Transverse colon (tissue), 3 donors: Measurements from ENCODE around the gene MT1A.

ENCODE experiments used
- POLR2A ChIP-seq: fragments of 450-650 bp; IDR thresholded peaks from one replicate; pipeline ENCODE4 v1.6.1; 2016; ENCODE audit warnings: antibody characterized with exemption, mild to moderate bottlenecking, moderate library complexity
- TF ChIP-seq, protein P1 (sequence below), 5 experiments: fragments of 200-600 bp in 3 of 5; fragments of 450-650 bp in 2 of 5; sonication (generic) in 3 of 5; IDR thresholded peaks; 1 replicate in 2 of 5; 2 replicates in 3 of 5; pipeline ENCODE4 v1.5.1; 2016 to 2017; ENCODE audit warnings: antibody characterized with exemption in 5 of 5, inconsistent platforms in 3 of 5, mild to moderate bottlenecking in 2 of 5, moderate library complexity in 1 of 5

DNA sequence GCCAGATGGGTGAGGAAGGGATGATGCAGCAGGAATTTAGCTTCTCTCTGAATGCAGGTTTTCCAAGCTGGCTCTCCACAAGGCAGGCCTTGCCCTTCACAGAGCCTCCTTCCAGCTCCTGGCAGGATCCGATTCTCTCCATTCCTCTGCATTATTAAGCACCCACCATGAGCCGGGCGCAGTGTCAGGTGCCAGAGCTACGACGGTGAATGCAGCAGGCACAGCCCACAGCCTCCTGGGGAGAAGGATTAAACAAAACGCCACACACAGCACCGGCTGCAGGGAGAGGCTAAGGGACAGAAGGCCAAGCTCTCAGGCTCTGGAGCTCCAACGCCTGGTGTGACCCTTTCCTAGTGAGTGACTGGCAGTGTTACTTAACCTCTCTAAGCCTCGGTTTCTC is 37.1 kb upstream of the MT1A start:
- no peak for TF ChIP-seq POLR2A
- TF ChIP-seq, protein P1, sequence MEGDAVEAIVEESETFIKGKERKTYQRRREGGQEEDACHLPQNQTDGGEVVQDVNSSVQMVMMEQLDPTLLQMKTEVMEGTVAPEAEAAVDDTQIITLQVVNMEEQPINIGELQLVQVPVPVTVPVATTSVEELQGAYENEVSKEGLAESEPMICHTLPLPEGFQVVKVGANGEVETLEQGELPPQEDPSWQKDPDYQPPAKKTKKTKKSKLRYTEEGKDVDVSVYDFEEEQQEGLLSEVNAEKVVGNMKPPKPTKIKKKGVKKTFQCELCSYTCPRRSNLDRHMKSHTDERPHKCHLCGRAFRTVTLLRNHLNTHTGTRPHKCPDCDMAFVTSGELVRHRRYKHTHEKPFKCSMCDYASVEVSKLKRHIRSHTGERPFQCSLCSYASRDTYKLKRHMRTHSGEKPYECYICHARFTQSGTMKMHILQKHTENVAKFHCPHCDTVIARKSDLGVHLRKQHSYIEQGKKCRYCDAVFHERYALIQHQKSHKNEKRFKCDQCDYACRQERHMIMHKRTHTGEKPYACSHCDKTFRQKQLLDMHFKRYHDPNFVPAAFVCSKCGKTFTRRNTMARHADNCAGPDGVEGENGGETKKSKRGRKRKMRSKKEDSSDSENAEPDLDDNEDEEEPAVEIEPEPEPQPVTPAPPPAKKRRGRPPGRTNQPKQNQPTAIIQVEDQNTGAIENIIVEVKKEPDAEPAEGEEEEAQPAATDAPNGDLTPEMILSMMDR (IDR thresholded peaks at IDR 0.05): no peak
